ENCODE data around the gene PTPRM. TPM values are rescaled to one million over a fixed set of nuclear protein-coding genes. Genes with fewer than 3 reads are reported as not detected.

PTPRM gene
- total and polyA plus RNA-seq, 2 of the 8 experiments (the other 6 are each of a cell fraction or from before 2014, with no cell fraction given), result 4.1 to 7.0 TPM

DNA sequence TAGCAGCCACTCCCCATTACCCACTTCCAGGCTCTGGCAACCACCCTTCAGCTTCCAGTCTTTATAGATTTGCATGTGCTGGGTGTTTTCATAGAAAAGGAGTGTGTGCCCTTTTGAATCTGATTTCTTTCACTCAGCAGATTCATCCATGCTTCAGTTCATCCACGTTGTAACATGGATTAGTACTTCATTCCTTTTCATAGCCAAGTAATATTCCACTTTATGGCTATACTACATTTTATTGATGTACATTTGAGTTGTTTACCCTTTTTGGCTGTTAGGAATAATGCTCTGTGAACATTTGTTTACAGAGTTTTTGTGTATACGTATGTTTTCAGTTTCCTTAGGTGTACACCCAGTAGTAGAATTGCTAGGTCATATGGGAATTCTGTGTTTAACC, 836.6 kb downstream of the PTPRM start:
- H3K79me1 ChIP-seq (ENCODE audit: low read depth, low read length), result no peaks in the 10 kb centered on the region; the same call in 1 of the 2 replicates
- no peaks in the 10 kb centered on the region for H4K20me1 ChIP-seq (replicated peaks in 1 of 2; ENCODE audit: control insufficient read depth in 1 of 2, insufficient read depth in 2 of 2, low read length in 2 of 2)
- H3K4me2 ChIP-seq (ENCODE audit: insufficient read depth in 1 of 2, low read depth in 2 of 2, low read length in 2 of 2), result no peak overlapping the region
- no peak for FAIRE-seq
- H4K5ac ChIP-seq (ENCODE audit: insufficient read length, low read depth, low read length), result no peak overlapping the region
- H3K9me3 ChIP-seq (ENCODE audit: insufficient read depth in 2 of 2, low read depth in 1 of 2, low read length in 1 of 2), result no peaks in the 10 kb centered on the region
- no peak for TF ChIP-seq POLR2AphosphoS5 (IDR thresholded peaks at IDR 0.05; ENCODE audit: low read depth, low read length)
- no peak for TF ChIP-seq SP4 (IDR thresholded peaks at IDR 0.05; ENCODE audit: low read length)
- TF ChIP-seq HDAC2 (IDR thresholded peaks at IDR 0.05; ENCODE audit: borderline replicate concordance in 1 of 2, low read depth in 2 of 2, low read length in 2 of 2), result no peak
- no peak for TF ChIP-seq EGR1 (IDR thresholded peaks at IDR 0.05; ENCODE audit: borderline replicate concordance, low read depth, low read length)
- TF ChIP-seq JUND (IDR thresholded peaks at IDR 0.05; ENCODE audit: low read length), result no peak
- TF ChIP-seq EP300 (IDR thresholded peaks at IDR 0.05; ENCODE audit: borderline replicate concordance in 1 of 2, low read depth in 2 of 2, low read length in 2 of 2), result no peak
- no peak for TF ChIP-seq SAP30 (IDR thresholded peaks at IDR 0.05; ENCODE audit: insufficient read depth, insufficient replicate concordance, low read length)
- TF ChIP-seq RNF2 (IDR thresholded peaks at IDR 0.05; ENCODE audit: borderline replicate concordance, low read depth, low read length, missing control alignments, poor library complexity, severe bottlenecking), result no peak
- TF ChIP-seq, protein P1, sequence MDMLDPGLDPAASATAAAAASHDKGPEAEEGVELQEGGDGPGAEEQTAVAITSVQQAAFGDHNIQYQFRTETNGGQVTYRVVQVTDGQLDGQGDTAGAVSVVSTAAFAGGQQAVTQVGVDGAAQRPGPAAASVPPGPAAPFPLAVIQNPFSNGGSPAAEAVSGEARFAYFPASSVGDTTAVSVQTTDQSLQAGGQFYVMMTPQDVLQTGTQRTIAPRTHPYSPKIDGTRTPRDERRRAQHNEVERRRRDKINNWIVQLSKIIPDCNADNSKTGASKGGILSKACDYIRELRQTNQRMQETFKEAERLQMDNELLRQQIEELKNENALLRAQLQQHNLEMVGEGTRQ (IDR thresholded peaks at IDR 0.05; ENCODE audit: low read length), result no peak
- TF ChIP-seq RAD21 (IDR thresholded peaks at IDR 0.05 in 1 of 2, conservative IDR thresholded peaks at IDR 0.05 in 1 of 2; ENCODE audit: low read depth in 2 of 2, low read length in 2 of 2), result no peak
- TF ChIP-seq POLR2A (IDR thresholded peaks at IDR 0.05; ENCODE audit: control extremely low read depth in 1 of 2, low read depth in 2 of 2, low read length in 2 of 2), result no peak
- H2AFZ ChIP-seq (ENCODE audit: low read length), result no peak overlapping the region
- H2AK5ac ChIP-seq (ENCODE audit: low read depth, low read length), result no peak overlapping the region
- no peak overlapping the region for H3K18ac ChIP-seq (ENCODE audit: extremely low read depth, low read length)
- no peak overlapping the region for H3K14ac ChIP-seq (ENCODE audit: insufficient read length)
- H2BK15ac ChIP-seq (ENCODE audit: low read length), result no peak overlapping the region
- 91% methylated on average over 2 of the region's 2 CpGs; no CpG with 5 or more reads in 1 of the 2 experiments for WGBS, 2 experiments (ENCODE audit: extremely low coverage in 1 of 2, insufficient coverage in 1 of 2, insufficient read length in 1 of 2, insufficient replicate concordance in 2 of 2, low coverage in 1 of 2, low lambda C conversion rate in 2 of 2, missing lambda C conversion rate in 1 of 2)
- no peak overlapping the region for H2BK5ac ChIP-seq (ENCODE audit: low read depth, low read length)
- no peaks in the 10 kb centered on the region for H3K36me3 ChIP-seq (ENCODE audit: control insufficient read depth in 2 of 4, insufficient read depth in 4 of 4, low read length in 3 of 4)
- ChIA-PET POLR2A (ENCODE audit: partially characterized antibody) (no interaction called here), CTCF (ENCODE audit: partially characterized antibody) (interaction anchor here (0.8 to 1.4 kb wide), 3 partner anchors 9 to 26 kb away, joined by 3 to 4 read pairs (median 3); no protein-coding TSS in a partner anchor)
- H4K91ac ChIP-seq (replicated peaks; ENCODE audit: insufficient read length, low read length), result no peak overlapping the region
- H4K8ac ChIP-seq (ENCODE audit: extremely low read depth, insufficient read depth, low read length), result no peak overlapping the region
- no peak overlapping the region for H3K23ac ChIP-seq (ENCODE audit: insufficient read length)
- H3K4ac ChIP-seq (replicated peaks; ENCODE audit: insufficient read length, low read depth, low read length), result no peak overlapping the region
- H3K4me1 ChIP-seq (replicated peaks in 1 of 4; ENCODE audit: control insufficient read depth in 3 of 4, insufficient read depth in 4 of 4, low read length in 3 of 4), result peaks cover 0 to 10% (median 0%) of the 10 kb centered on the region in 4 experiments; a peak in 2 of 7 replicates
- H3K56ac ChIP-seq (replicated peaks; ENCODE audit: insufficient read length, low read depth, low read length), result no peak overlapping the region
- no peak overlapping the region for H3K27ac ChIP-seq (ENCODE audit: low read depth, low read length)
- H3K79me2 ChIP-seq (ENCODE audit: control insufficient read depth in 1 of 2, insufficient read depth in 2 of 2, low read length in 2 of 2), result no peaks in the 10 kb centered on the region
- H2BK120ac ChIP-seq (replicated peaks; ENCODE audit: low read depth, low read length), result no peak overlapping the region
- no peak for DNase-seq (ENCODE audit: low read depth in 1 of 2, low spot score in 2 of 2)
- H3K23me2 ChIP-seq (ENCODE audit: low read depth, low read length), result no peaks in the 10 kb centered on the region
- H3K27me3 ChIP-seq (replicated peaks in 1 of 4; ENCODE audit: control insufficient read depth in 3 of 4, extremely low read depth in 1 of 4, insufficient read depth in 3 of 4, low read length in 3 of 4), result no peaks in the 10 kb centered on the region; a peak in 1 of 7 replicates
- H2BK12ac ChIP-seq (ENCODE audit: low read depth, low read length), result no peak overlapping the region
- H2BK20ac ChIP-seq (ENCODE audit: low read length), result no peak overlapping the region
- H3K9ac ChIP-seq (replicated peaks in 1 of 4; ENCODE audit: extremely low read depth in 1 of 4, low read depth in 3 of 4, low read length in 3 of 4), result no peak overlapping the region
- no peak overlapping the region for H3K4me3 ChIP-seq (ENCODE audit: extremely low read depth in 1 of 4, insufficient read depth in 2 of 4, low read depth in 3 of 4, low read length in 4 of 4)
